Spleen (tissue), 7 donors: ENCODE measurements around the gene SUSD6.

Experiments
- CTCF ChIP-seq, 11 experiments: fragments of 200-600 bp in 7 of 11; fragments of 450-650 bp in 4 of 11; sonication (generic) in 4 of 11; IDR thresholded peaks in 8 of 11; conservative IDR thresholded peaks in 3 of 11; 1 replicate in 7 of 11; 2 replicates in 4 of 11; pipeline versions ENCODE4 v1.4.0 to v1.8.0; 2016 to 2021; ENCODE audit warnings: antibody characterized with exemption in 11 of 11, inconsistent platforms in 4 of 11, mild to moderate bottlenecking in 1 of 11
- POLR2A ChIP-seq, 3 donors: fragments of 450-650 bp; IDR thresholded peaks; one replicate each; pipeline ENCODE4 v1.5.1; 2017; ENCODE audit warnings: antibody characterized with exemption in 3 of 3, mild to moderate bottlenecking in 1 of 3
- donor health status: DM: no; HTN: no; CAD: no; lungs with moderate emphysema.
- donor health status: DM: no; HTN: no; CAD: no.
- donor health status: DM: no; HTN: no; CAD: no.

GRCh38 chr14:69713993-69714679, 102.7 kb downstream of the SUSD6 start:
- TF ChIP-seq CTCF (IDR thresholded peaks at IDR 0.05 in 8 of 11, conservative IDR thresholded peaks at IDR 0.05 in 3 of 11) (no peak), POLR2A (IDR thresholded peaks at IDR 0.05) (no peak)
